HL-60 (cell line): ENCODE results near the gene CCNK.

Source experiments
- DNase-seq, 2 experiments: peaks; one replicate each; pipeline ENCODE4 v3.0.0-alpha.2; 2010 to 2020; ENCODE audit warnings: low read depth in 1 of 2, low spot score in 1 of 2
- H3K27ac ChIP-seq: fragments of 250-450 bp; sonication (Bioruptor Pico); replicated peaks from 2 replicates; pipeline ENCODE4 v1.5.1; 2020; ENCODE audit warnings: mild to moderate bottlenecking, moderate library complexity
- H3K27me3 ChIP-seq: fragments of 250-450 bp; sonication (Bioruptor Pico); 2 replicates; pipeline ENCODE4 v1.5.1; 2021; ENCODE audit warnings: mild to moderate bottlenecking, moderate library complexity; ENCODE audit not compliant: insufficient read depth, poor library complexity, severe bottlenecking
- H3K4me3 ChIP-seq: replicated peaks from 2 replicates; pipeline ENCODE4 v1.5.1; 2011; ENCODE audit warnings: mild to moderate bottlenecking, control low read depth, low read length; ENCODE audit not compliant: insufficient read depth
- CTCF ChIP-seq: IDR thresholded peaks from one replicate; pipeline ENCODE4 v1.5.1; 2011; ENCODE audit warnings: low read length, control low read depth, inconsistent platforms; ENCODE audit not compliant: insufficient read depth
- GABPA ChIP-seq: IDR thresholded peaks from 2 replicates; pipeline ENCODE4 v1.6.1; 2012; ENCODE audit warnings: low read depth
- POLR2AphosphoS5 ChIP-seq: IDR thresholded peaks from 2 replicates; pipeline ENCODE4 v1.6.1; 2012; ENCODE audit warnings: low read depth
- REST ChIP-seq: IDR thresholded peaks from 2 replicates; pipeline ENCODE4 v1.6.1; 2012; ENCODE audit warnings: low read depth; ENCODE audit not compliant: insufficient replicate concordance
- SPI1 ChIP-seq: IDR thresholded peaks from 2 replicates; pipeline ENCODE4 v1.6.1; 2012; ENCODE audit warnings: low read depth, mild to moderate bottlenecking, borderline replicate concordance

The CCNK gene

GRCh38 chr14:99497894-99498293, 16.7 kb downstream of the CCNK start:
- H3K27me3 ChIP-seq, result no peaks in the 10 kb centered on the region
- H3K27ac ChIP-seq, result no peak overlapping the region
- no peak for DNase-seq
- TF ChIP-seq GABPA (no peak), CTCF (no peak), SPI1 (no peak), POLR2AphosphoS5 (no peak), REST (no peak)
- H3K4me3 ChIP-seq, result no peak overlapping the region

GRCh38 chr14:99502989-99503421, 21.8 kb downstream of the CCNK start:
- DNase-seq, result no peak
- no peak overlapping the region for H3K27ac ChIP-seq

More at GRCh38 chr14:99502989-99503421, 21.8 kb downstream of the CCNK start:
- no peak for TF ChIP-seq SPI1
- TF ChIP-seq REST, result no peak
- no peak for TF ChIP-seq POLR2AphosphoS5
- no peak for TF ChIP-seq CTCF
- no peak for TF ChIP-seq GABPA
- Histone ChIP-seq H3K27me3 (no peaks in the 10 kb centered on the region), H3K4me3 (no peak overlapping the region)
